ENCODE data around the gene THAP12.

The THAP12 gene

DNA sequence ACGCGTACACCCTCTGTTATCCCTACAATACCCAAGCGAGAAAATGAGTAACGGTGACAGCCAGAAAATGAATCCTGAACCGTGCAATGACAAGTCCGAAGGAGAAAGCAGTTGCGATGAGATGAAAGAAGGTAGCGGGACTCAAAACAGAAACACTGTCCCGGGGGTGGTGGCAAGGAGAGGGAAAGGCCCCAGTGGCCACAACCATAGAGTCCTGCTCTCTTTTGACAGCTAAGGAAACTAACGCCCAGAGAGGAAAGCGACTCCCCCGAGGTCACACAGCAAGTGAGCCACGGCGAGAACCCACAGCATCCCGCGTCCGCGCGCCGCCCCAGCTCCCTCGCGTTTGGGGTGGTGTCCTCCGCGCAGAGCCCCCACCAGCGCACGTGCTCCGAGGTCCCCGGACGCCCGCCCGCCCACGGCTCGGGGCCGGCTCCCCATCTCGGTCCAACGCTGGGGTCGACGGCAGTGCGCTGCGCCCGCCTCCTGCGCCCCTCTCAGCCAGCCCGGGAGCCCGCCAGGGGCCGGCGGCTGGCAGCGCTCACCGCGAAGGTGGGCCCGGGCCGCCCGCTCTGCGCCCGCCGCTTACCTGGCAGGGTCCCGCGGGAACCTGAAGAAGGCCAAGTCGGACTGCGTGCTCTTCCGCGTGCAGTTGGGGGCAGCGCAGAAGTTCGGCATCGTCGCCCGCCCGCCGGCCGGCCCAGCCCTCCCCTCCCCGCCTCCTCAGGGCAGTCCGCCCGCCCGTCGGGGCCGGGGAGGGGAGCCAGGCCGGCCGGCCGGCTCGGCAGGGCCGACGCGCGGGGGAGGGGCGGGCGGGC, 564 bp downstream of the THAP12 start:
- peak; percentile 12 for DNase-seq (ENCODE audit: low read depth)
- H3K4me3 ChIP-seq (replicated peaks; ENCODE audit: low read depth, low read length), result peak overlapping the region; percentile 74
- TF ChIP-seq, protein P1, sequence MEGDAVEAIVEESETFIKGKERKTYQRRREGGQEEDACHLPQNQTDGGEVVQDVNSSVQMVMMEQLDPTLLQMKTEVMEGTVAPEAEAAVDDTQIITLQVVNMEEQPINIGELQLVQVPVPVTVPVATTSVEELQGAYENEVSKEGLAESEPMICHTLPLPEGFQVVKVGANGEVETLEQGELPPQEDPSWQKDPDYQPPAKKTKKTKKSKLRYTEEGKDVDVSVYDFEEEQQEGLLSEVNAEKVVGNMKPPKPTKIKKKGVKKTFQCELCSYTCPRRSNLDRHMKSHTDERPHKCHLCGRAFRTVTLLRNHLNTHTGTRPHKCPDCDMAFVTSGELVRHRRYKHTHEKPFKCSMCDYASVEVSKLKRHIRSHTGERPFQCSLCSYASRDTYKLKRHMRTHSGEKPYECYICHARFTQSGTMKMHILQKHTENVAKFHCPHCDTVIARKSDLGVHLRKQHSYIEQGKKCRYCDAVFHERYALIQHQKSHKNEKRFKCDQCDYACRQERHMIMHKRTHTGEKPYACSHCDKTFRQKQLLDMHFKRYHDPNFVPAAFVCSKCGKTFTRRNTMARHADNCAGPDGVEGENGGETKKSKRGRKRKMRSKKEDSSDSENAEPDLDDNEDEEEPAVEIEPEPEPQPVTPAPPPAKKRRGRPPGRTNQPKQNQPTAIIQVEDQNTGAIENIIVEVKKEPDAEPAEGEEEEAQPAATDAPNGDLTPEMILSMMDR (IDR thresholded peaks at IDR 0.05; ENCODE audit: low read length, missing control alignments), result no peak

DNA sequence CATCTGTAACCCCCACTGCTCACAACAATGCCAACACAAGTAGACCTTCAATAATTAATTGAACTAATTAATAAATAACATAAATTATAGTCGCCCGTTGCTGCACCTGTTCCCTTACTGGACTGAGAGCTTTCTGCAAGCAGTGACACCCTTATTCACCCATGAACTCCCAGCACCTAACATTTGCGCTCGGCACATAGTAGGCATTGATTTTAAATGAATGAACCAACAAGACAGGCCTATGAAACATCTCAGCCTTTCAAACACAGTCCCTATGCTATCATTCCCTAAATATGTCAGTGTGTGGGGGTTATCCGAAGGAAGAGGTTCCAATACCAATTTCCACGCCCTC, 1.1 kb downstream of the THAP12 start:
- no peak for DNase-seq (ENCODE audit: low read depth)
- TF ChIP-seq, protein P1 (IDR thresholded peaks at IDR 0.05; ENCODE audit: low read length, missing control alignments), result no peak
- H3K4me3 ChIP-seq (replicated peaks; ENCODE audit: low read depth, low read length), result peak overlapping the region; percentile 74

DNA sequence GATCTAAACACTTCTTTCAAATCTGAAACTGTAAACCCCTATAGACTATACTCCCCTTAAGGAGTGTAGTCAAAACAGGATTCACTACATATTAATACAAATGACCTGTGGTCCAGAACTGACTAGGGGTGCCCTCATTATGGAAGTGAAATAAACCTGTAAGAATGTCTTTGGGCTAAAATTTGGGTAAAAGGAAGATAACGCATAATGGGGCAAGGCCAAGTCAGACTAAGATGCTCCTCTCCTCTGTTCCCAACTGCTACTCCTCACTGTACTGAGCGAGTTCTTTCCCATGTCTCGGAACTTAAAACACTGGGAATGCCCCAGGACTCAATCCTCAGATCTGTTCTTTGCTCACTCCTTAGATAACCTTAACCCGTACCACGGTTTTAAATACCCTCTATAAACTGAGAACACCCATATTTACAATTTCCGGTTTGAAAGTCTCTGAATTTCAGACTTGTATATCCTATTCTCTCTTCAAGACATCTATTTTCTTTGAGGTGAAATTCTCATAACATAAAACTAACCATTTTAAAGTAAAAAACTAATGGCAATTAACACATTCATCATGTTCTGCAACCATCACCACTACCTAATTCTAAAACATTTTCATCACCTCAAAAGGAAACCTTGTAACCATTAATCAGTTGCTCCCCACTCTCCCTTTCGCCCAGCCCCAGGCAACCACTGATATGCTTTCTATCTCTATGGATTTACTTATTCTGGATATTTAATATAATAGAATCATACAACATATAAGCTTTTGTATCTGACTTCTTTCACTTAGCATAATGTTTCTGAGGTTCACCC, 4.0 kb downstream of the THAP12 start:
- TF ChIP-seq, protein P1 (IDR thresholded peaks at IDR 0.05; ENCODE audit: low read length, missing control alignments), result no peak
- H3K4me3 ChIP-seq (replicated peaks; ENCODE audit: low read depth, low read length), result no peak overlapping the region

DNA sequence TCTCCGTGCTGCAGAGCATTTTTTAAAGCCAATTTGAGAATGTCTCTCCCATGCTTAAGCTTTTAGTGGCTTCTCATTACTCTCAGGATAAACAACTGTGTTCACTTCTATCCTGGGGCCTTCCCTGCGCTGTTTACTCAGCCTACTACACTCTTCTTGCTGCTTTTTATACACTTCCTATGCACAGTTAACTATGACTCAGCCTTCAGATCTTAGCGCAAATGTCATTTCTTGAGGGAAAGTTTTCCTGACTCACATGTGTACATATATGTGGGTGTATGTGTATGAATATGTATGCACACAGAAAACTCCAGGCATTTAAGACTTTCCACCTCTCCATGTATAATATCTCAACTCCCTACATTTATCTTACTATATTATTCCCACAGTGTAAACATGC, 9.8 kb downstream of the THAP12 start:
- peak; percentile 77 for DNase-seq (ENCODE audit: low read depth)
- no peak overlapping the region for H3K4me3 ChIP-seq (replicated peaks; ENCODE audit: low read depth, low read length)
- TF ChIP-seq, protein P1 (IDR thresholded peaks at IDR 0.05; ENCODE audit: low read length, missing control alignments), result no peak

More for the DNA sequence above, 4.0 kb downstream of the THAP12 start:
- DNase-seq (ENCODE audit: low read depth), result no peak

DNA sequence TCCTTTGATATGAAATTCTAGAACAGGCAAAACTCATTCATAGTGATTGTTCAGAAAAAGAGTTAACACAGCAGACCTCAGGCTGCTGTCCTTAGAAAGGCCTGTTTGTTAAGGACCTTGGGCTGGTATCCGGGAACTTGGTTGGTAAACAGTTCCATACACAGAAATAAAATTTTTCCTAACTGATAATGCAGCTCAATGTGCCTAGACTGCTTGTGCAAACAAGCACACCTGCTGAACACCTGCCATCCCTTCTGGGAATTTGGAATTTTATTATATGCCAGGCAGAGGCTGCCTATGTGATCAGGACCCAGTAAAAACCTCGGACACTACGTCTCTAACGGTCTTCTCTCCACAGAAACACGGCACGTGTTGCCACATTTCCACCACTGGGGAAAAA, 11.5 kb downstream of the THAP12 start:
- DNase-seq (ENCODE audit: low read depth), result no peak
- H3K4me3 ChIP-seq (replicated peaks; ENCODE audit: low read depth, low read length), result no peak overlapping the region
- TF ChIP-seq, protein P1 (IDR thresholded peaks at IDR 0.05; ENCODE audit: low read length, missing control alignments), result no peak

DNA sequence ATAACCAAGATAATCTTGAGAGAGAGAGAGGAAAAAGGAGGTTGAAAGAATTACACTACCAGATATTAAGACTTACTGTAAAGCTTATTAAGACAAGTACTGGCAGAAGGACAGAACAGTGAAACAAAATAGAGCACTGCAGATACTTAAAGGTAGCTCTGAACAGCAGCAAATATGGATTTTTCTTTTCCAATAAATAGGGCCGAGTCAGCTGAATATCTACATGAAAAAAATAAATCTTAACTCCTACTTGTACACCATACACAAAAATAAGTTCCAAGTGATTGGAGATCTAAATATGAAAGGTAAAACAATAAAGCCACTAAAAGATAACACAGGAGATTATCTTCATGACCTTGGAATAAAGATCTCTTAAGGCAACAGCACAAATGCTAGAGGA, 12.4 kb downstream of the THAP12 start:
- no peak overlapping the region for H3K4me3 ChIP-seq (replicated peaks; ENCODE audit: low read depth, low read length)
- TF ChIP-seq, protein P1 (IDR thresholded peaks at IDR 0.05; ENCODE audit: low read length, missing control alignments), result no peak
- DNase-seq (ENCODE audit: low read depth), result no peak

Data from fibroblast of pulmonary artery (primary cell).